Islet of Langerhans (tissue), 1 donor: Measurements from ENCODE around the gene NDUFS8.

ENCODE experiments used
- FAIRE-seq: peaks from one replicate; lab custom pipeline; 2011; peaks lifted over from hg19 to GRCh38; lab: Jason Lieb, UNC

The NDUFS8 gene

GRCh38 chr11:68051191-68052136 is 21.0 kb downstream of the NDUFS8 start:
- no peak for FAIRE-seq

- FAIRE-seq = no peak
These were observed 21.8 kb downstream of the NDUFS8 start for GRCh38 chr11:68052137-68052873.

- FAIRE-seq = no peak
These were observed 22.6 kb downstream of the NDUFS8 start for GRCh38 chr11:68053117-68053516.

GRCh38 chr11:68053981-68054812 is 23.7 kb downstream of the NDUFS8 start:
- no peak for FAIRE-seq

- no peak for FAIRE-seq
These were observed 26.1 kb downstream of the NDUFS8 start for GRCh38 chr11:68056317-68057285.

- no peak for FAIRE-seq
These were observed 27.3 kb downstream of the NDUFS8 start for GRCh38 chr11:68057807-68058206.

- no peak for FAIRE-seq
These were observed 31.0 kb downstream of the NDUFS8 start for GRCh38 chr11:68061508-68061907.

GRCh38 chr11:68064926-68065325 is 34.4 kb downstream of the NDUFS8 start:
- FAIRE-seq = no peak

- no peak for FAIRE-seq
These were observed 35.4 kb downstream of the NDUFS8 start for GRCh38 chr11:68065841-68066240.

- no peak for FAIRE-seq
These were observed 36.3 kb downstream of the NDUFS8 start for GRCh38 chr11:68066742-68067141.

GRCh38 chr11:68067991-68068390 is 37.5 kb downstream of the NDUFS8 start:
- no peak for FAIRE-seq

- FAIRE-seq = no peak
These were observed 41.0 kb downstream of the NDUFS8 start for GRCh38 chr11:68071281-68072048.

- no peak for FAIRE-seq
These were observed 44.3 kb downstream of the NDUFS8 start for GRCh38 chr11:68074584-68075352.

- no peak for FAIRE-seq
These were observed 46.0 kb downstream of the NDUFS8 start for GRCh38 chr11:68076371-68077042.

GRCh38 chr11:68077617-68078582 is 47.4 kb downstream of the NDUFS8 start:
- FAIRE-seq = no peak

- no peak for FAIRE-seq
These were observed 50.4 kb downstream of the NDUFS8 start for GRCh38 chr11:68080860-68081259.

- FAIRE-seq = no peak
These were observed 51.2 kb downstream of the NDUFS8 start for GRCh38 chr11:68081691-68082090.

GRCh38 chr11:68082481-68082880 is 52.0 kb downstream of the NDUFS8 start:
- no peak for FAIRE-seq
